GM13977 (cell line): ENCODE measurements around the gene SOCS1.

Source experiments
- DNase-seq: peaks from one replicate; pipeline ENCODE4 v3.0.0; 2012; ENCODE audit warnings: low spot score
- in situ Hi-C: fragments of 300-500 bp; cut with MboI; formaldehyde crosslinking; loops from one replicate; pipeline ENCODE4 v1.12.0; 2022; ENCODE audit warnings: low sequenced_read_pairs, low pct_unique_long_range_greater_than_20kb, mixed read lengths, inconsistent platforms; ENCODE audit not compliant: unreplicated experiment
- TF ChIP-seq, protein P1 (sequence below): IDR thresholded peaks from 2 replicates; pipeline ENCODE4 v1.5.1; 2012; ENCODE audit warnings: mild to moderate bottlenecking, control low read depth; ENCODE audit not compliant: insufficient read depth; ENCODE audit errors: extremely low read depth, missing control alignments

SOCS1 gene

DNA sequence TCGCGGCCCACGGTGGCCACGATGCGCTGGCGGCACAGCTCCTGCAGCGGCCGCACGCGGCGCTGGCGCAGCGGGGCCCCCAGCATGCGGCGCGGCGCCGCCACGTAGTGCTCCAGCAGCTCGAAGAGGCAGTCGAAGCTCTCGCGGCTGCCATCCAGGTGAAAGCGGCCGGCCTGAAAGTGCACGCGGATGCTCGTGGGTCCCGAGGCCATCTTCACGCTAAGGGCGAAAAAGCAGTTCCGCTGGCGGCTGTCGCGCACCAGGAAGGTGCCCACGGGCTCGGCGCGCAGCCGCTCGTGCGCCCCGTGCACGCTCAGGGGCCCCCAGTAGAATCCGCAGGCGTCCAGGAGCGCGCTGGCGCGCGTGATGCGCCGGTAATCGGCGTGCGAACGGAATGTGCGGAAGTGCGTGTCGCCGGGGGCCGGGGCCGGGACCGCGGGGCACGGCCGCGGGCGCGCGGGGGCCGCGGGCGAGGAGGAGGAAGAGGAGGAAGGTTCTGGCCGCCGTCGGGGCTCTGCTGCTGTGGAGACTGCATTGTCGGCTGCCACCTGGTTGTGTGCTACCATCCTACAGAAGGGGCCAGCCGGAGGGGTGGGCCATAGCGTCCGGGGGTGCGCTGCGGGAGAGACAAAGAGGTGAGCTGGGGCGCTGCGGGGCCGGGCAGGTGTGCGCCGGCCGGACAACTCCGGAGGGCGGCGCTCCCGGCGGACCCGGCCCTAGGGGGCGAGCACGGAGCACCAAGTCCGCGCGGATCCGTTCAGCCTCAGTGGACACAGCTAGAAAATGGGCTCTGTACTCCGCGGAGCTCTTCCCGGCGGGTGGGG lies 879 bp downstream of the SOCS1 start:
- DNase-seq = peak; percentile 69
- TF ChIP-seq, protein P1, sequence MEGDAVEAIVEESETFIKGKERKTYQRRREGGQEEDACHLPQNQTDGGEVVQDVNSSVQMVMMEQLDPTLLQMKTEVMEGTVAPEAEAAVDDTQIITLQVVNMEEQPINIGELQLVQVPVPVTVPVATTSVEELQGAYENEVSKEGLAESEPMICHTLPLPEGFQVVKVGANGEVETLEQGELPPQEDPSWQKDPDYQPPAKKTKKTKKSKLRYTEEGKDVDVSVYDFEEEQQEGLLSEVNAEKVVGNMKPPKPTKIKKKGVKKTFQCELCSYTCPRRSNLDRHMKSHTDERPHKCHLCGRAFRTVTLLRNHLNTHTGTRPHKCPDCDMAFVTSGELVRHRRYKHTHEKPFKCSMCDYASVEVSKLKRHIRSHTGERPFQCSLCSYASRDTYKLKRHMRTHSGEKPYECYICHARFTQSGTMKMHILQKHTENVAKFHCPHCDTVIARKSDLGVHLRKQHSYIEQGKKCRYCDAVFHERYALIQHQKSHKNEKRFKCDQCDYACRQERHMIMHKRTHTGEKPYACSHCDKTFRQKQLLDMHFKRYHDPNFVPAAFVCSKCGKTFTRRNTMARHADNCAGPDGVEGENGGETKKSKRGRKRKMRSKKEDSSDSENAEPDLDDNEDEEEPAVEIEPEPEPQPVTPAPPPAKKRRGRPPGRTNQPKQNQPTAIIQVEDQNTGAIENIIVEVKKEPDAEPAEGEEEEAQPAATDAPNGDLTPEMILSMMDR = peak; percentile 46
- in situ Hi-C loops = loop anchor here (10.0 kb wide), 1 partner anchor 290 kb away; no protein-coding TSS in a partner anchor

DNA sequence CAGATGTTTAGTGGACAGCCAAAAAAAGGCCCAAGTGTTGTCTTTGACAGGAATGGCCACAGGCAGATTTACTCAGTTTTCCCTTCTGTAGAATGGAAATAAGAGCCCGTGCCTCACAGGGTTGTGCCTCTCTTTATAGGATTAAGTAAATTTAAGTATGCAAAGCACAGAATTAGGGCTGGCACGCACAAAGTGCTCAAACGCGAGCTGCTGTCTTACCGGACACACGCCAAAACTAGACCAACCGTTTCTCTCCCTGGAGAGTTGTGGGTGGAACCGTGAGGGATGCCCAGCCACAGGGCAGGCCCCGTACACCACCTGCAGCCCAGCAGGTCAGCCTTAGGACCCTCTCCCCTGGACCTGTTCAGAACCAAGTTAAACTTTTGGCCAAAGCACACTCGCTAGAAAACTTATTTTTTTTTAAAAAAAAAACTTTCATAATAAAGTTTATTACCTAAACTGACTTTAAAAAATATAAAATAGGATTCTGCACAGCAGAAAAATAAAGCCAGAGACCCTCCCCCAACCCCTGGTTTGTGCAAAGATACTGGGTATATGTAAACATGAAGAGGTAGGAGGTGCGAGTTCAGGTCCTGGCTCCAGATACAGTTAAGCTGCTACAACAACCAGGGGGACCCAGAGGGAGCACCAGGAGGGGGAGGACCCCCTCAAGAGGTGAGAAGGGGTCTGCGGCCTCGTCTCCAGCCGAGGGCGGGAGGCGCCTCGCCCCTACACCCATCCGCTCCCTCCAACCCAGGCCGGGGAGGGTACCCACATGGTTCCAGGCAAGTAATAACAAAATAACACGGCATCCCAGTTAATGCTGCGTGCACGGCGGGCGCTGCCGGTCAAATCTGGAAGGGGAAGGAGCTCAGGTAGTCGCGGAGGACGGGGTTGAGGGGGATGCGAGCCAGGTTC lies 1.8 kb downstream of the SOCS1 start:
- TF ChIP-seq, protein P1 = no peak
- no peak for DNase-seq
- in situ Hi-C loops = loop anchor here (10.0 kb wide), 1 partner anchor 289 kb away; no protein-coding TSS in a partner anchor

GRCh38 chr16:11253009-11253994 lies 2.7 kb downstream of the SOCS1 start:
- TF ChIP-seq, protein P1 = no peak
- DNase-seq = peak; percentile 57
- in situ Hi-C loops = loop anchor here (10.0 kb wide), 1 partner anchor 289 kb away; no protein-coding TSS in a partner anchor

GRCh38 chr16:11252482-11252931 lies 3.5 kb downstream of the SOCS1 start:
- TF ChIP-seq, protein P1 = no peak
- no peak for DNase-seq
- in situ Hi-C loops = loop anchor here (10.0 kb wide), 1 partner anchor 288 kb away; no protein-coding TSS in a partner anchor

GRCh38 chr16:11251525-11252481 lies 4.2 kb downstream of the SOCS1 start:
- in situ Hi-C loops = loop anchor here (10.0 kb wide), 1 partner anchor 287 kb away; no protein-coding TSS in a partner anchor
- peak; percentile 78 for DNase-seq
- TF ChIP-seq, protein P1 = no peak
